Measurements from ENCODE around the gene LRRC10.
"Not testable (repeated sequence)": the region's sequence is repeated elsewhere in the genome, so short reads cannot be mapped to it uniquely, and the experiment has no call there.

LRRC10 gene

GRCh38 chr12:69620921-69621320 is 10.2 kb upstream of the LRRC10 start:
- DNase-seq (ENCODE audit: insufficient read length, low spot score) (no peak), FAIRE-seq (no peak)
- TF ChIP-seq CTCF (IDR thresholded peaks at IDR 0.05; ENCODE audit: insufficient read depth, missing control alignments): no peak

- no peak for FAIRE-seq
- DNase-seq (ENCODE audit: insufficient read length, low spot score): no peak
- TF ChIP-seq CTCF (IDR thresholded peaks at IDR 0.05; ENCODE audit: insufficient read depth, missing control alignments): no peak
Observed at GRCh38 chr12:69620077-69620476, 9.4 kb upstream of the LRRC10 start.

GRCh38 chr12:69619050-69619449 is 8.3 kb upstream of the LRRC10 start:
- no peak for TF ChIP-seq CTCF (IDR thresholded peaks at IDR 0.05; ENCODE audit: insufficient read depth, missing control alignments)
- FAIRE-seq (no peak), DNase-seq (ENCODE audit: insufficient read length, low spot score) (no peak)

- no peak for DNase-seq (ENCODE audit: insufficient read length, low spot score)
- no peak for TF ChIP-seq CTCF (IDR thresholded peaks at IDR 0.05; ENCODE audit: insufficient read depth, missing control alignments)
Observed at GRCh38 chr12:69616025-69616424, 5.3 kb upstream of the LRRC10 start.

GRCh38 chr12:69613351-69613750 is 2.6 kb upstream of the LRRC10 start:
- no peak for TF ChIP-seq CTCF (IDR thresholded peaks at IDR 0.05; ENCODE audit: insufficient read depth, missing control alignments)
- DNase-seq (ENCODE audit: insufficient read length, low spot score): no peak
- FAIRE-seq: no peak

More at GRCh38 chr12:69616025-69616424, 5.3 kb upstream of the LRRC10 start:
- FAIRE-seq: no peak

- DNase-seq (ENCODE audit: insufficient read length, low spot score): no peak
- no peak for TF ChIP-seq CTCF (IDR thresholded peaks at IDR 0.05; ENCODE audit: insufficient read depth, missing control alignments)
- no peak for FAIRE-seq
Observed at GRCh38 chr12:69610126-69610525, 581 bp downstream of the LRRC10 start.

GRCh38 chr12:69608114-69608513 is 2.6 kb downstream of the LRRC10 start:
- no peak for FAIRE-seq
- no peak for DNase-seq (ENCODE audit: insufficient read length, low spot score)
- no peak for TF ChIP-seq CTCF (IDR thresholded peaks at IDR 0.05; ENCODE audit: insufficient read depth, missing control alignments)

GRCh38 chr12:69604275-69604674 is 6.4 kb downstream of the LRRC10 start:
- not testable (repeated sequence) for DNase-seq (ENCODE audit: insufficient read length, low spot score); FAIRE-seq

- FAIRE-seq; DNase-seq (ENCODE audit: insufficient read length, low spot score): not testable (repeated sequence)
Observed at GRCh38 chr12:69603556-69603955, 7.2 kb downstream of the LRRC10 start.
